DMS79 (cell line): ENCODE results near the gene ERN2.
"Not testable (repeated sequence)": the region's sequence is repeated elsewhere in the genome, so short reads cannot be mapped to it uniquely, and the experiment has no call there.

ENCODE experiments used
- DNase-seq: peaks from one replicate; lab custom pipeline; 2025; lab: John Stamatoyannopoulos, UW

ERN2 gene

GRCh38 chr16:23722613-23723240 is 9.7 kb upstream of the ERN2 start:
- not testable (repeated sequence) for DNase-seq

DNA sequence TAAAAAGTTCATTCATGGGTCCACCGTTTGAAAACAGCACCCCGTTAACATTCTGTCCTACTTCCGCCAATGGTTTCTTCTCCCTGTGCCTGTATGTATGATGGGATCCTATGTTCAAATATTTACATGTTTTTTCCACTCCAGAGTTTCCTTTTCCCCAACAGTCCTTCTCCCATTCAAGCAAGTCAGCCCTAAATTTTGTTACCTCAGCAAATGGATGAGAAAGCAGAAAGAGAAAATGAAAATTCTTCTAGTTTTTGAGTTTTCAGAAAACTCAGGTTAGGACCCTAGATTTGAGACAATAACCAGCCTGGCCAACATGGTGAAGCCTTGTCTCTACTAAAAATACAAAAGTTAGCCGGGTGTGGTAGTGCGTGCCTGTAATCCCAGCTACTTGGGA is 3.5 kb upstream of the ERN2 start:
- DNase-seq: no peak

GRCh38 chr16:23711785-23712184 is 1.2 kb downstream of the ERN2 start:
- no peak for DNase-seq

DNA sequence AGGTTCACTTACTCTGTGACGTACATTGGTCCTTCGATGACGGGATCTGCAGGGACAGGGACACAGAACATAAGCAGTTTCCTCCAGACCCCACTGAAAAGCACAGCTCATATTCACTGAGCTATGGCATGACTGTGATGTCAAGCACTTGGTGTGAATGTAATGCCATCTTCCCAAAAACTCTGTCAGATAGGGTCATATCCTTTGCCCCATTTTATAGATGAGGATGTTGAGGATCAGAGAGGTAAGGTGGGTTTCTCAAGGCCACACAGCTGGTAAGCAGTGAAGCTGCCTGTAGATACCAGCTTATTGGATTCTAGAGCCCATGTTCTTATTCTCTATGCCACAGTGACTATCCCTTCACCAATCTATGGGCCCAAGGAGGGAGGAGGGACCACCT is 2.5 kb downstream of the ERN2 start:
- no peak for DNase-seq

DNA sequence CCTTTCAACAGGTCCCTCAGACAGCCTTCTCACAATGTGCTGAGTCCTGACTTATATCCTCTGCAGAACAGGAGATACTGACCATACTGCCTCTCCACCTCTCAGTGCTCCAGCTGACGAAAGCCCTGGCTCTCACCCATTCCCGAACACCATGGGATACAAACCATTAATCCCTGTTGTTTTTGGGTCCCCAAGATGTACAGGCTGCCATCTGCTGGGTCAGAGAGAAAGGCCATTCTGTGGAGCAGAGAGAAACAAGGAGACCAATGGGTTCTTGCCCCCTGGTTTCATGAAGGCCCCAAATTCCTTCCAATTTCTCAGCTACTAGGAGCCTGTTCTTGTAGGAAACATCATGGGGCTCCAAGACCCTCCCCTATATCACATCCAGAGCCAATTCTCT is 3.0 kb downstream of the ERN2 start:
- DNase-seq: no peak

- no peak for DNase-seq
Observed at GRCh38 chr16:23709536-23709935, 3.5 kb downstream of the ERN2 start.

GRCh38 chr16:23706439-23706838 is 6.6 kb downstream of the ERN2 start:
- no peak for DNase-seq

GRCh38 chr16:23705517-23705902 is 7.5 kb downstream of the ERN2 start:
- no peak for DNase-seq

DNA sequence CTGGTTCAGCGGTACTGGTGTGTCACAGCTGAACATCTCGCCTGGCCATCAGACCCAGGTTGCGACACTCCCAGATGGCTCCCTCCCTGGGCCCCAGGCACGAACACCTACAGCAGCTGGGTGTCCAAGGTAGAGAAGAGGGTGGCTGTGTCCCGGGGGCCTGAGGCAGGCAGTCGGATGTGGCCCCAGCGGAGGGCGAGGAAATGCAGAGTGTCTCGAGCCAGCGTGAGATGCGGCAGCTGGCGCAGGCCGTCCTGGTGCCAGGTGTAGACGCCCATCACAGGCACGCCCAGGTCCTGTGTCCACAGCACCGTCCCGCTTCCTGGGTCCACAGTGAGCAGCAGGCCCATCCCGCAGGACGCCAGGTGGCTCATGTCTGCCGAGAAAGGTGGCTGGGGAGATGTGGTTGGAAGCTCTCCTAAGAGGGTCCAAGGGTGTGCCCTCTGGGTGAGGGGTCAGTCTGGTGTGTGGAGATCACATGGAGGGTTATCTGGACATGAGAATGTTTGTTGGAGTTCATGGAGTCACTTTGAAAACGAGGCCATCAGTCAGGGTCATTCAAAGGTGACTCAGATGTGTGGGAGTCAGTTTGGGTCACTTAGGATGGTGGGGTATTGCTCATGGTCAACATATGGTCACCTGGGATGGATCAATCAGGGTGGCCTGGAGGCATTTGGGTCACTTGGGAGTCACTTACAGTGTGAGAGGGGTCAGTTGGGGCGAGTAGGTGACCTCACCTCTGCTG is 8.1 kb downstream of the ERN2 start:
- no peak for DNase-seq

DNA sequence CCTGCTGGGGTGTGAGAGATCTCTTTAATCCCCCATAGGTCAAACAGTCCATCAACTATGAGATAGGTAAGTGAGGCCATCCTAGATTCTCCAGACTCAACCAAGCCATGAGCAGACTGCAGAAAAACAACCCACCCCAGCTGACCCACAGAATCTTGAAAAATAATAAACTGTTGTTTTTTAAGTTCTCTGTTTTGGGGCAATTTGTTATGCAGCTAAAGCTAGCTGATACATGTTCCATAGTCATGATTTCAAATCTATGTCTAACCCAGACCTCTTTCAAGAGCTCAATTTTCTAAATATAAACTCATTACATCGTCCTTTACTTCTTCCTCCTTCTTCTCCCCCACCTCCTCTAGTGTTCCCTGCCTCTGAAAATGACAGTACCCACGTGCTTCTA is 10.1 kb downstream of the ERN2 start:
- DNase-seq: no peak

DNA sequence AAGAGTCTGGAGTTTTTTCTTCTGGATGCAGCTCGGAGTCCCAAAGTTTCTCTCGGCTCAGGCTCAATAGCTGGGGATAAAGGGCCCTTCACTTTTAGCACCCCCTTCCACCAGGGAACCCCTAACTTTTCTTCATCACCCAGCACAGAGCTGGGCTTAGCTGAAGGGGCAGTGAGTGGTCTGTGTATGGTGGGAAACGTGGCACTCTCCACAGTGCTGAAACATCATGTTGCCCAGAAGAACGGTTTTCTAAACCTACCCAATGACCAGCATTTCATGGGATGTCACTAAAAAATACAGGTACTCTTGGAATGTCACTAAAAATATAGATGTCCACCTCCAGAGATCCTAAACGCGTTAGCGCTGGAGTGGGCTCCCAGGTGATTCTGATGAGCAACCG is 12.0 kb downstream of the ERN2 start:
- no peak for DNase-seq

GRCh38 chr16:23700509-23700908 is 12.5 kb downstream of the ERN2 start:
- DNase-seq: peak; percentile 15

GRCh38 chr16:23700093-23700492 is 12.9 kb downstream of the ERN2 start:
- no peak for DNase-seq

DNA sequence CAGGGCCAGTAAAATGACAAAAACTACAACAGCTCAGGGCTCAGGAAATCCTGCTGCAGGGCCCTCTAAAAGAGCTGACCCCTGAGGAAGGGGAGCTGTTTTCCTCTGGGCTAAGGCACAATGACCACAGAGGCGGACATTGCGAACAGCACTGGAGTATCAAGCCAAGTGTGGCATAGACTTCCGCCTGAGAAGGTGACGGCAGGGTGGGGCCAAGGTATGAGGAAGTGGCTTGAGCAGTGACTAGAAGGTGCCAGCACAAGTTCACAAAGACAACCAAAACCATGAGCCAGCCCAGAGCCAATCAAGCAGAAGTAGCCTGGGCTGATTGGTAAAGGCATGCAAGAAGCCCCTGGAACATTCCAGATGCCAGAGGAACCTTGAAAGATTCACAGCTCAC is 13.9 kb downstream of the ERN2 start:
- no peak for DNase-seq

GRCh38 chr16:23695756-23696155 is 17.3 kb downstream of the ERN2 start:
- DNase-seq: no peak

- no peak for DNase-seq
Observed at GRCh38 chr16:23694644-23695373, 18.2 kb downstream of the ERN2 start.

DNA sequence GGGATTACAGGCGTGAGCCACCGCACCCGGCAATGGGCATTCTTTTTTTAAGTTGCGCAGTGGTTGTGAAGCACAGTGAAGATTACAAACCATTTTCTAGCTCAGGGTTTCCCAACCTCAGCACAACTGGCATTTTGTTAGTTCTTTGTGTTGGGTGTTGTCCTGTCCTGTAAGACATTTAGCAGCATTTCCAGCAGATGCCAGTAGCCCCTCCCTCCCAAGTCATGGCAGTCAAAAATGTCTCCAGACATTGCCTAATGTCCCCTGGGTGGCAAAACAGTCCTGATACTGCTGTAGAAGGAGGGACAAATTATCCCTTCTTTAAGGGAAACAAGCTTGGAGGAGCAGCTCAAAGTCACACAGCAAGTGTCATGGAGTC is 18.8 kb downstream of the ERN2 start:
- no peak for DNase-seq

DNA sequence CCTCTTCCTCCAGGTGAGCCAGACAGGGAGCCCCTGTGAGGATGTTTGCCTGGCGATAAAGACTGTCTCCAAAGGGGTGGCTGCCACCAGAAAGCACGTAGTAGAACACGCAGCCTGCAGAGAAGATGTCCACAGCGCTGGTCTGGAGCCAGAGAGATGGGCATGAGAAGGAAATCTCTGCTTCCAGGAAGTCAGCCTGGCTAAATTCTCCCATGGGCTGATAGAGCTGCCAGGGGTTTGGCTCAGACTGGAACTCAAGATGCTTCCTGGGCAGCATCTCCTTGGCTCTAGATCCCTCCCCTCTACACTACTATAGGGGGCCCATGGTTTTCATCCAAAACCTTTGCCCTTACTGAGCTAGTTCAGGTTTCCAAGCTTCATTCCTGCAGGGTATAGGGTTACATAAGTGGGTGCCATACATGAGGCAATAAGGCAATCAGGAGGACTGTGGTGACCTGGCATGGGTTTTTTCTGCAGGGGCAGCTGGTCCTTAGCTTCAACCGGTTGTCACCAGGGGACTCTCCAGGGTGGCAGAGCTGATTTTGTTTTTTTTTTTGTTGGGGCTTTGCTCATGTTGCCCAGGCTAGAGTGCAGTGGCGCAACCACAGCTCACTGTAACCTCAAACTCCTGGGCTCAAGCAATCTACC is 20.7 kb downstream of the ERN2 start:
- no peak for DNase-seq

GRCh38 chr16:23691483-23692189 is 21.4 kb downstream of the ERN2 start:
- DNase-seq: no peak

DNA sequence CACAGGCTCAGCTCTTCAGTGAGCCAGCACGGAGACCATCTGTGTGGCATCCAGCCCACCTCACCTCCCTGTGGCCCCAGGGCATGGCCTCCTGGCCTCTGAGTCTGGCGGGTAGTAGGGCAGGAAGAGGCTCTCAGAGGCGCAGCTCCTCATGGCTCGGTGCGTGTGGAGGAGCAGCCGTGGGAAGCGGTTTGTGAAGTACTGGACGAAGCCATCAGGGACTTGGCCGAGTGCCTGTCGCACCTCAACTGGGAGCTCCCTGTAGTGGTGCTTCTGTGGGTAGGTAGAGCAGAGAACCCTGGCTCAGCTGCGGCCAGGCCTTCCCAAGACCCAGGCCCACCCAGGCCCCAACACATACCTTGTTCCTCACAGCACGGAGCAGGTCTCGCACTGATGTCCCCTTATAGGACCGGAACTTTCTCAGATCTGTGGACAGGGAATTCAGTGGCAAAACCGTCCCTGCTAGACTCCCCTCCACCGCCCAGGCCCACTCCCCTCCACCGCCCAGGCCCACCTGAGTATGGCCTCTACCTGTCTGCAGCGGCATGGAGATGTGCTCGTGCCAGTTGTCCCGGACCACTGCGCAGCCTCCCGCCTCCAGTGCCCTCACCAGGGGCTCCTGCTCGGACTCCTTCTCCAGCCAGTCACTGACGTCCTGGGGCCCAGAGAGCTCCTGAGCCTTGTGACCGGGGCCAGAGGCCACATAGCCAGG is 22.1 kb downstream of the ERN2 start:
- DNase-seq: no peak

DNA sequence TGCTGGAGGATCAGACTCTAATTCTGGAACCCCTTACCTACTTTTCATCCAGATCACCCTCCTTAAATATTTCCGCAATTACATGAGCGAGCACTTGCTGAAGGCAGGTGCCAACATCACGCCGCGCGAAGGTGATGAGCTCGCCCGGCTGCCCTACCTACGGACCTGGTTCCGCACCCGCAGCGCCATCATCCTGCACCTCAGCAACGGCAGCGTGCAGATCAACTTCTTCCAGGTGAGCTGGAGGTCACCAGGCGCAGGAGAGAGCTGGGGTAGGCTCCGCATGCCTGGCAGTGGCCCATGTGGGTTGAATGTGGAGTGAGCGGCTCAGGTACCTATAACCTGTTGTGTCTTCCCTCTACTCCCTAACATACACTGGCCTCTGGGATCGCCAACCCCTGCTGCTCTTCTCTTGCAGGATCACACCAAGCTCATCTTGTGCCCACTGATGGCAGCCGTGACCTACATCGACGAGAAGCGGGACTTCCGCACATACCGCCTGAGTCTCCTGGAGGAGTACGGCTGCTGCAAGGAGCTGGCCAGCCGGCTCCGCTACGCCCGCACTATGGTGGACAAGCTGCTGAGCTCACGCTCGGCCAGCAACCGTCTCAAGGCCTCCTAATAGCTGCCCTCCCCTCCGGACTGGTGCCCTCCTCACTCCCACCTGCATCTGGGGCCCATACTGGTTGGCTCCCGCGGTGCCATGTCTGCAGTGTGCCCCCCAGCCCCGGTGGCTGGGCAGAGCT is 23.4 kb downstream of the ERN2 start:
- no peak for DNase-seq
